CD4-positive, alpha-beta T cell treated with Interleukin-15 for 4 hours (primary cell): ENCODE data around the gene FILIP1L.

Source experiments
- DNase-seq: peaks from one replicate; pipeline ENCODE4 v3.0.0-alpha.2; 2020; ENCODE audit warnings: low spot score

The FILIP1L gene

DNA sequence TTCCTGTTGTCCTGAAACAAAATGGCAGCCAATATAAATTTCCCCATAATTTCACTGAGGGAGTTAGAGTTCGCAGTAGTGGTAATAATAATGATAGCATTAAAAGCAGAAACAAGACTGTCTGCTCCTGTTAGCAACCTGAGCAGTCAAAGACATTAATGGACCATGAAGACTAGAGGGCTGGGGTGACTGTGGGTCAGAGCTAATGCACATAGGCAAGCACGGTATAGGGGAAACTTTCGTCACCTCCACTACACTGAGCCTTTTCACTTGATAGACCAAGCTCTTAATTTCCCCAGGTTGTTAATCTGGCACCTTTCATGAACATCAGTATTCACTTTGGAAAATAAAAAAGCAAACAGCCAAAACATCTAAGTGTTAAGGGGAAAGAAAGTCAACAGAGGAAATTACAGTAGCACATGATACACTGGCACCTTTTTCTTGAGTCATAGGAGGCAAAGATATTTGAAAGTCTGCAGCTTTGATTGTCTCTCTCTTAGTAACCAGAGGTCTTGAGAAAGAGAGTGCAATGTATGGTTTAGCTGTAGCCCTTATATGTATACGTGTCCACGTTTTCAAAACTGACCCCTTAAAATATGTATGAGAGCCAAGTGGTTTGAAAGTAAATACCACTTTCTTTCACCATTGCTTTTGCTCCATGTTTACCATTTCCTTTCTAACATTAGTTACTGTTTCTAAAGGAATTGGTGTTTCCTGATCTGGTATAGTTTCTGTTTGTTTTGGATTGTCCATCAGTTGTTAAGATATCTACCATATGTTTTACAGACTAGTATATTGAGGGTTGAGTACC is 104.8 kb downstream of the FILIP1L start:
- no peak for DNase-seq

DNA sequence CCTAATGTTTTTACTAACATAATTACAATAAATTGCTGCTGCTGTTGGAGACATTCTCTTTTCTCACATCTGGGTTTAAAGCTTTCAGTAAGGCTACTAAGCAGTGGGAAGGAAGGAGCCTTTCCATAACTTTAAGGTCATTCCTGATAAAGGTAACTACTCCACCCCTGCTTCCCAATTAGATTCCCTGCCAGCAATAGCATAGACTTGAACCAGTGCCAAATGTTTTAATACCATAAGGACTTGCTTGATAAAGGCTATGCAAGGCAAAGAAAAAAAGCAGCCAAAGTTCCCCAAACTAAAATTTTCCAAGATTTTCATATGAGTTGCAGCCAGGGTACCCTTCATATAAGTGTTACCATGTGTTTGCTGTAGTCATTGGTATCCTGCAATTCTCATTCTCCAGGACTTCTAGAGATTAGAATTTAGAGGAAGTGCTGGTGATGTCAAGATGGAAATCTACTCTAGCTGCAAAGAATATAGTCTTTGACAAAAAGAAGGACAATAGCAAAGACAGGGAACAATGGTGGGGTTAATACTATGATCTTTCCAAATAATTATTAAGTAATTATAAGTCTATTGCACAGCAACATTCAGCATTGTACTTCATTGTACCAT is 106.1 kb downstream of the FILIP1L start:
- no peak for DNase-seq

- no peak for DNase-seq
Measured at GRCh38 chr3:100007313-100007712, 107.0 kb downstream of the FILIP1L start.

- DNase-seq, result no peak
Measured at GRCh38 chr3:100006570-100007271, 107.6 kb downstream of the FILIP1L start.

DNA sequence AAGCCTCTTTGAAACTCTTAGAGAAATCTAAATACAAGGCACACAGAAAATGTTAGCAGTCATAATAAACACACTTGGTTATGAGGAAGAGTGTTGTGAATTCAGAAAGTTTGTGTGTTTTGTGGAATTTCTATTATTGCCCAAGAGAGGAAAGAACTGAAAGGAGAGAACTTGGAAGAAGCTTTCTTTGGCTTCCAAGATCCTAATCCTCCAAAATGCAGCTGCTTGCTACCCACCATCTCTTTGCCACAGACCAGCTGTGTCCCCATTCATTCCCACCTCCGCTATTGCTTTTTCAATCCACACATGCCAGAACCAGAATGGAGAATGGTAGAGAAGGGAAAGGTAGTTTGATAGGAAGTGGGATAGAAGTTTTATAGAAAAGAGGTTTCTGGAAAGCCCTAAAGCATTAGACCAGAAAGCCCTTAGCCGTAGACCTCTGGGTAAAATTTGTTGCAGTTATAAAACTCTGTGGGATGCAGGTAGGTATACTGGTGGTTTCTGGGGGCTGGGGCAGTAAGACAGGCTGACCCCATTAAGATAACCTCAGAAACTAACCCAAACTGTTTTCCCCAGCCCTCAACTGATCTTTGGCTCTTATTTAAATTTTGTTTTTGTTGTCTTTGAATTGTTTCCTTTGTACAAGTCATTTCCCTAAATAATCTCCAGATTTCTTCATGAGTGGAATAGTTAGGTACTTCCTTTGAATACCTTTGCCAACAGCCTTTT is 108.5 kb downstream of the FILIP1L start:
- no peak for DNase-seq

- DNase-seq, result no peak
Measured at GRCh38 chr3:100004931-100005330, 109.4 kb downstream of the FILIP1L start.

DNA sequence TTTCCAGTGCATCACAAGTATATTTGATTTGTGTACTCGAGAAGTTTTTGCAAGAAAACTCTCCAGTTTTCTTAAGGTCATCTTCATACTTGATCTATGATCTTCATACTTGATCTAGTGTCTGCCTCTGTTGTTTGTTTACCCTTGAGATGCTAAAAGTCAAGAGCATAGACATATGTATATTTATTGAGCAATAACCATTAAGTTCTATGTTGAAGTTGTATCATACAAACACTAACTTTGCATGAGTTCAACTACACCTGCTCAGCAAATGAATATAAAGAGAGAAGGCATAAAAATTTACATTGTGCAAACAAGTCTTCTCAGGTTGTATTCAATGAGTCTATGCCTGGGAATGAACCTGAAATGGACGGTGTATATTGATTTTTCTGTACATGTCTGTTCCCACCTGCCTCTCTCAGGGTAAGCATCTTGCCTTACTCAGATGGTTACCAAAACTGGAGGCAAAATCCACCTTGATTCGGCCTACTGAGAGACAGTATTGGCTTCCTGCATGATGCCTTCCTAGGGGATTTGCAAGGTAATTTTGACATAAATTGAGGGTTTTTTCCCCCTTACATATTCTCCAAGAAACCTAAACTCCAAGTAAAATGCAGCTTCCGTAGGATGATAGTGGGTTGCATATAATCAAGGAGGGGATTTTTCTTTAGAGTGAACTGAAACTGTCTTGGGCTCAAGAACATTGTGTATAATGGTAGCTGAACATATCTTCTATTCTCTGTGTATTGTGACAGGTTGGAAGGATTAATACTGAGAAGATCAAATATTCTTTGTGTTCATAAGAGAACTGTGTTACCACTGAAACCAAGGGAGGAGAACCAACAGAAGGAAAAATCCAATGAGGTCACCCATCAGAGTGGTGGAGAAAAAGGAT is 110.4 kb downstream of the FILIP1L start:
- DNase-seq, result no peak

- no peak for DNase-seq
Measured at GRCh38 chr3:100002599-100003350, 111.5 kb downstream of the FILIP1L start.

GRCh38 chr3:100001526-100002270 is 112.6 kb downstream of the FILIP1L start:
- DNase-seq, result no peak

- DNase-seq, result no peak
Measured at GRCh38 chr3:100001083-100001482, 113.2 kb downstream of the FILIP1L start.

DNA sequence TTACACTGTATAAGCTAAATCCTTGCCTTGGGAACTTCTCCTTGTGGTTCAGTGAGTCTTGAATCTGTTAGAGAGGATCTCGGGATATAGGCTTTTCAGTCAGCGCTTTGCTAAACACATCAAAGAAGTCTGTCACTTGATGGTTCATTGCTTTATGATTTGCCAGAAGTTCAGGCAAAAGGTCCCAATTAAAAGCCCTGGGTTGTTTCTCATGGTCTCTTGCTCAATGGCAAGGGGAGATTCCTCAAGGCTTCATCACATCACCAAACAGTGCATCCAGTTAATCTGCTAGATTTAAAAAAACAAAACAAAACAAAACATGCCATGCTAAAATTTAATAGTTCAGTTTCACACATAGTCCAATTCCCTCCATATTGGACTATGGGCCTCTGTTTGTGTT is 114.8 kb downstream of the FILIP1L start:
- DNase-seq, result no peak

- DNase-seq, result no peak
Measured at GRCh38 chr3:99997293-99997692, 117.0 kb downstream of the FILIP1L start.

GRCh38 chr3:99990179-99990578 is 124.1 kb downstream of the FILIP1L start:
- DNase-seq, result no peak

DNA sequence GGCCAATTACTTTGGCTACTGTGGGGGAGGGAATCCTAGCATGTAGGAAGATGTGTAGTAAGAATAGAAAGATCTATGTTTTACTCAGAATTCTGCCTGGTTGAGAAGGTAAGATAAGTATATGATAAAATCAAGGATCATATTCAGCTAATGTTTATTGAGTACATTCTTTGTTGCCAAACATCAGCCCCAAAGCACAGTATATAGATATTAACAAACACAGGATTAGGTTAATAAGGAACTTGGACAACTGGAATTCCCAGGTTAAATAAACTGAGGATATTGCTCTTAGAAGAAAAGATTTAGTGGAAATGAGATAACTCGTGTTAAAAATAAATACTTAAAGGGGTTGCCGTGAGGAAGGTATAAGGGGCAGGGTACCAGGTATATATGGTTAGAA is 129.6 kb downstream of the FILIP1L start:
- no peak for DNase-seq

DNA sequence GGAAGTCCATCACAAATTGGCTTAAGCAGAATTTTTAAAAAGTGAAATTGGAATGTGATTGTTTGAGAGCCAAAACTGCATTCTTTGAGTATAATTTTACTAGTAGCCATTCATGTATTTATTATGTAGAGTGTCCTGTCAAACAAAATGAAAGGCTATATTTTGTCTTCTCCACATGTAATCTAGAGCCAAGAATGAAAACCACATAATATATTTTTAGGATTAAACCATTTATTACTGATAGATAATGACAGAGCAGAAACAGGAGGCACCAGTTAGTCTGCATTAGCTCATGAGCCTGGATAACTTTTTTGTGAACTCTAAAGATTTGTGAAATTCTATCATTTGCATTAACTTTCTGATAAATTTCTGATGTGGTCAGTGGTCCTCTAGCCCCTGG is 130.2 kb downstream of the FILIP1L start:
- DNase-seq, result no peak

GRCh38 chr3:99982650-99983049 is 131.7 kb downstream of the FILIP1L start:
- no peak for DNase-seq

GRCh38 chr3:99981138-99981537 is 133.2 kb downstream of the FILIP1L start:
- DNase-seq, result no peak

- no peak for DNase-seq
Measured at GRCh38 chr3:99980606-99981005, 133.7 kb downstream of the FILIP1L start.

DNA sequence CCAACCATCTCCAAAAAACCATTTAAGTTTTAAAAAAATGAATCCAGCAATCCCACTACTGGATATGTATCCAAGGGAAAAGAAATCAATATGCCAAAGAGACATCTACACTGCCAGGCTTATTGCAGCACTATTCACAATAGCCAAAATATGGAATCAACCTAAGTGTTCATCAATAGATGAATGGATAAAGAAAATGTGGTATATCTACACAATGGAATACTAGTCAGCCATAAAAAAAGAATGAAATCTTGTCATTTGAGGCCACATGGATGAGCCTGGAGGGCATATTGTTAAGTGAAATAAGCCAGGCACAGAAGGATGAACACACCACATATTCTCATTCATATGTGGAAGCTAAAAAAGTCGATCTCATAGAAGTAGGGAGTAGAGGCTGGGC is 136.1 kb downstream of the FILIP1L start:
- no peak for DNase-seq

- no peak for DNase-seq
Measured at GRCh38 chr3:99976584-99976983, 137.7 kb downstream of the FILIP1L start.
